Measurements from ENCODE around the gene TBC1D19. TPM values are rescaled to one million over a fixed set of nuclear protein-coding genes. Genes with fewer than 3 reads are reported as not detected.

The TBC1D19 gene
- total RNA-seq, 2 experiments from 2014 or later = 4.3 to 8.0 TPM

- Mint-ChIP-seq H3K36me3 (peaks cover 2% of the 10 kb centered on the region), H3K27me3 (no peaks in the 10 kb centered on the region), H3K27ac (no peak overlapping the region), H3K9me3 (ENCODE audit: low read depth) (no peaks in the 10 kb centered on the region), H3K4me1 (no peaks in the 10 kb centered on the region), H3K4me3 (no peak overlapping the region)
- ATAC-seq (no peak), DNase-seq (no peak)
- CTCF ChIA-PET = interaction anchor here (1.1 kb wide), 1 partner anchor 273 kb away, joined by 3 read pairs; no protein-coding TSS in a partner anchor
Observed at GRCh38 chr4:26737385-26737784, 153.5 kb downstream of the TBC1D19 start.

GRCh38 chr4:26741491-26741871, 157.6 kb downstream of the TBC1D19 start:
- no peak for DNase-seq
- peaks cover 12% of the 10 kb centered on the region for H3K27me3 Mint-ChIP-seq
- no peak for ATAC-seq
- H3K4me3 Mint-ChIP-seq = no peak overlapping the region
- H3K4me1 Mint-ChIP-seq = peaks cover 4% of the 10 kb centered on the region
- H3K9me3 Mint-ChIP-seq (ENCODE audit: low read depth) = no peaks in the 10 kb centered on the region
- H3K36me3 Mint-ChIP-seq = peaks cover 5% of the 10 kb centered on the region
- no peak overlapping the region for H3K27ac Mint-ChIP-seq
- CTCF ChIA-PET = no interaction called here

GRCh38 chr4:26746802-26747213, 162.9 kb downstream of the TBC1D19 start:
- peak; percentile 82 for DNase-seq
- ATAC-seq = peak; percentile 99
- CTCF ChIA-PET = no interaction called here
- H3K27ac Mint-ChIP-seq = peak overlapping the region; percentile 49
- H3K36me3 Mint-ChIP-seq = peaks cover 5% of the 10 kb centered on the region
- H3K27me3 Mint-ChIP-seq = peaks cover 22% of the 10 kb centered on the region
- no peaks in the 10 kb centered on the region for H3K9me3 Mint-ChIP-seq (ENCODE audit: low read depth)
- no peak overlapping the region for H3K4me3 Mint-ChIP-seq
- peaks cover 27% of the 10 kb centered on the region for H3K4me1 Mint-ChIP-seq

- Mint-ChIP-seq H3K4me1 (peaks cover 30% of the 10 kb centered on the region), H3K27ac (no peak overlapping the region), H3K9me3 (ENCODE audit: low read depth) (no peaks in the 10 kb centered on the region), H3K36me3 (peaks cover 5% of the 10 kb centered on the region), H3K4me3 (no peak overlapping the region), H3K27me3 (peaks cover 22% of the 10 kb centered on the region)
- ATAC-seq = no peak
- CTCF ChIA-PET = no interaction called here
- DNase-seq = no peak
Observed at GRCh38 chr4:26748811-26749210, 164.9 kb downstream of the TBC1D19 start.

- Mint-ChIP-seq H3K9me3 (ENCODE audit: low read depth) (no peaks in the 10 kb centered on the region), H3K4me3 (no peak overlapping the region), H3K4me1 (peaks cover 30% of the 10 kb centered on the region), H3K27me3 (peaks cover 16% of the 10 kb centered on the region), H3K36me3 (peaks cover 4% of the 10 kb centered on the region), H3K27ac (no peak overlapping the region)
- CTCF ChIA-PET = no interaction called here
- ATAC-seq = no peak
- no peak for DNase-seq
Observed at GRCh38 chr4:26749867-26750266, 166.0 kb downstream of the TBC1D19 start.

- H3K27ac Mint-ChIP-seq = no peak overlapping the region
- CTCF ChIA-PET = no interaction called here
- no peak overlapping the region for H3K4me3 Mint-ChIP-seq
Observed at GRCh38 chr4:26751004-26751403, 167.1 kb downstream of the TBC1D19 start.

GRCh38 chr4:26751838-26752237, 168.0 kb downstream of the TBC1D19 start:
- H3K4me3 Mint-ChIP-seq = no peak overlapping the region
- ATAC-seq (peak; percentile 76), DNase-seq (no peak)
- no peaks in the 10 kb centered on the region for H3K9me3 Mint-ChIP-seq (ENCODE audit: low read depth)
- peaks cover 10% of the 10 kb centered on the region for H3K27me3 Mint-ChIP-seq
- CTCF ChIA-PET = no interaction called here
- no peaks in the 10 kb centered on the region for H3K36me3 Mint-ChIP-seq
- H3K27ac Mint-ChIP-seq = no peak overlapping the region
- H3K4me1 Mint-ChIP-seq = peaks cover 23% of the 10 kb centered on the region

More at GRCh38 chr4:26751004-26751403, 167.1 kb downstream of the TBC1D19 start:
- Mint-ChIP-seq H3K4me1 (peaks cover 30% of the 10 kb centered on the region), H3K27me3 (peaks cover 14% of the 10 kb centered on the region), H3K9me3 (ENCODE audit: low read depth) (no peaks in the 10 kb centered on the region), H3K36me3 (peaks cover 4% of the 10 kb centered on the region)
- DNase-seq (no peak), ATAC-seq (no peak)

- Mint-ChIP-seq H3K36me3 (peaks cover 2% of the 10 kb centered on the region), H3K4me1 (peaks cover 18% of the 10 kb centered on the region), H3K27ac (no peak overlapping the region), H3K27me3 (peaks cover 6% of the 10 kb centered on the region), H3K9me3 (ENCODE audit: low read depth) (no peaks in the 10 kb centered on the region), H3K4me3 (no peak overlapping the region)
- DNase-seq = no peak
- CTCF ChIA-PET = no interaction called here
- ATAC-seq = no peak
Observed at GRCh38 chr4:26753187-26753586, 169.3 kb downstream of the TBC1D19 start.

GRCh38 chr4:26753617-26754016, 169.7 kb downstream of the TBC1D19 start:
- peaks cover 14% of the 10 kb centered on the region for H3K4me1 Mint-ChIP-seq

GRCh38 chr4:26757751-26758150, 173.9 kb downstream of the TBC1D19 start:
- Mint-ChIP-seq H3K27ac (no peak overlapping the region), H3K4me1 (peaks cover 4% of the 10 kb centered on the region), H3K36me3 (peaks cover 6% of the 10 kb centered on the region), H3K27me3 (no peaks in the 10 kb centered on the region), H3K9me3 (ENCODE audit: low read depth) (no peaks in the 10 kb centered on the region), H3K4me3 (no peak overlapping the region)
- CTCF ChIA-PET = interaction anchor here (1.4 kb wide), 1 partner anchor 11 kb away, joined by 3 read pairs; no protein-coding TSS in a partner anchor
- ATAC-seq (no peak), DNase-seq (no peak)

More at GRCh38 chr4:26753617-26754016, 169.7 kb downstream of the TBC1D19 start:
- no peak overlapping the region for H3K27ac Mint-ChIP-seq
- H3K9me3 Mint-ChIP-seq (ENCODE audit: low read depth) = no peaks in the 10 kb centered on the region
- H3K27me3 Mint-ChIP-seq = peaks cover 2% of the 10 kb centered on the region
- H3K36me3 Mint-ChIP-seq = peaks cover 2% of the 10 kb centered on the region
- DNase-seq = no peak
- CTCF ChIA-PET = no interaction called here
- H3K4me3 Mint-ChIP-seq = no peak overlapping the region
- no peak for ATAC-seq

GRCh38 chr4:26758899-26759298, 175.0 kb downstream of the TBC1D19 start:
- CTCF ChIA-PET = interaction anchor here (1.4 kb wide), 1 partner anchor 10 kb away, joined by 3 read pairs; no protein-coding TSS in a partner anchor
- H3K36me3 Mint-ChIP-seq = peaks cover 6% of the 10 kb centered on the region
- H3K4me3 Mint-ChIP-seq = no peak overlapping the region
- ATAC-seq (no peak), DNase-seq (no peak)
- H3K4me1 Mint-ChIP-seq = peaks cover 4% of the 10 kb centered on the region
- no peaks in the 10 kb centered on the region for H3K9me3 Mint-ChIP-seq (ENCODE audit: low read depth)
- H3K27ac Mint-ChIP-seq = no peak overlapping the region
- H3K27me3 Mint-ChIP-seq = no peaks in the 10 kb centered on the region

- no peaks in the 10 kb centered on the region for H3K27me3 Mint-ChIP-seq
- no peak overlapping the region for H3K27ac Mint-ChIP-seq
- DNase-seq (no peak), ATAC-seq (no peak)
- H3K36me3 Mint-ChIP-seq = peaks cover 8% of the 10 kb centered on the region
- H3K4me1 Mint-ChIP-seq = peaks cover 4% of the 10 kb centered on the region
- no peaks in the 10 kb centered on the region for H3K9me3 Mint-ChIP-seq (ENCODE audit: low read depth)
- CTCF ChIA-PET = no interaction called here
- H3K4me3 Mint-ChIP-seq = no peak overlapping the region
Observed at GRCh38 chr4:26762650-26763049, 178.8 kb downstream of the TBC1D19 start.

- DNase-seq (no peak), ATAC-seq (no peak)
- Mint-ChIP-seq H3K9me3 (ENCODE audit: low read depth) (no peaks in the 10 kb centered on the region), H3K4me1 (peaks cover 4% of the 10 kb centered on the region), H3K36me3 (peaks cover 8% of the 10 kb centered on the region), H3K27ac (no peak overlapping the region), H3K27me3 (no peaks in the 10 kb centered on the region), H3K4me3 (no peak overlapping the region)
- CTCF ChIA-PET = no interaction called here
Observed at GRCh38 chr4:26763063-26763462, 179.2 kb downstream of the TBC1D19 start.

GRCh38 chr4:26763648-26764047, 179.8 kb downstream of the TBC1D19 start:
- Mint-ChIP-seq H3K4me1 (peaks cover 4% of the 10 kb centered on the region), H3K27ac (no peak overlapping the region), H3K9me3 (ENCODE audit: low read depth) (no peaks in the 10 kb centered on the region), H3K36me3 (peaks cover 8% of the 10 kb centered on the region), H3K4me3 (no peak overlapping the region), H3K27me3 (no peaks in the 10 kb centered on the region)
- CTCF ChIA-PET = no interaction called here
- no peak for ATAC-seq
- DNase-seq = no peak

- ATAC-seq = no peak
- H3K4me1 Mint-ChIP-seq = peaks cover 4% of the 10 kb centered on the region
- CTCF ChIA-PET = no interaction called here
- no peaks in the 10 kb centered on the region for H3K9me3 Mint-ChIP-seq (ENCODE audit: low read depth)
- peaks cover 8% of the 10 kb centered on the region for H3K36me3 Mint-ChIP-seq
- H3K27me3 Mint-ChIP-seq = no peaks in the 10 kb centered on the region
- no peak overlapping the region for H3K4me3 Mint-ChIP-seq
- no peak overlapping the region for H3K27ac Mint-ChIP-seq
- DNase-seq = no peak
Observed at GRCh38 chr4:26764231-26764630, 180.3 kb downstream of the TBC1D19 start.

Measured in activated CD8-positive, alpha-beta memory T cell treated with anti-CD3 and anti-CD28 coated beads, Interleukin-2, amount 10 ng/mL, durations not matched to agents 7 days and 5 days (primary cell).